Aorta (tissue), 5 donors: ENCODE measurements around the gene PLA2G5. TPM values are rescaled to one million over a fixed set of nuclear protein-coding genes. Genes with fewer than 3 reads are reported as not detected.
"Not testable (repeated sequence)": the region's sequence is repeated elsewhere in the genome, so short reads cannot be mapped to it uniquely, and the experiment has no call there.

ENCODE experiments used
- ATAC-seq: fragments of 200-7000 bp; cut with Tn5 transposase; one replicate; pipeline ENCODE4 v1.9.1; 2022; ENCODE audit warnings: moderate library complexity; ENCODE audit not compliant: low FRiP score
- DNase-seq, 2 donors: peaks; one replicate each; pipeline ENCODE4 v3.0.0-alpha.2; 2020
- H3K27ac ChIP-seq, 2 donors: one replicate each; pipeline ENCODE4 v1.5.1; 2013; ENCODE audit warnings: low read length in 2 of 2, mild to moderate bottlenecking in 2 of 2, moderate library complexity in 2 of 2, control low read depth in 1 of 2, inconsistent platforms in 1 of 2, low read depth in 1 of 2
- H3K27me3 ChIP-seq, 2 donors: one replicate each; pipeline ENCODE4 v1.6.1; 2013; ENCODE audit warnings: control low read depth in 1 of 2, low read length in 1 of 2, mild to moderate bottlenecking in 1 of 2, moderate library complexity in 1 of 2; ENCODE audit not compliant: insufficient read depth in 2 of 2, control insufficient read depth in 1 of 2
- H3K36me3 ChIP-seq, 2 donors: one replicate each; pipeline ENCODE4 v1.6.1; 2013; ENCODE audit warnings: control low read depth in 1 of 2, low read length in 1 of 2, mild to moderate bottlenecking in 1 of 2; ENCODE audit not compliant: insufficient read depth in 2 of 2, control insufficient read depth in 1 of 2
- H3K4me1 ChIP-seq, 2 donors: one replicate each; pipeline ENCODE4 v1.6.1; 2013; ENCODE audit warnings: low read length in 2 of 2, control low read depth in 1 of 2, mild to moderate bottlenecking in 1 of 2, moderate library complexity in 1 of 2; ENCODE audit not compliant: insufficient read depth in 2 of 2, control insufficient read depth in 1 of 2
- H3K4me3 ChIP-seq, 2 donors: one replicate each; pipeline ENCODE4 v1.5.1; 2013; ENCODE audit warnings: low read length in 2 of 2, control low read depth in 1 of 2, mild to moderate bottlenecking in 1 of 2
- H3K9me3 ChIP-seq: one replicate; pipeline ENCODE4 v1.6.1; 2013; ENCODE audit warnings: mild to moderate bottlenecking, low read length; ENCODE audit not compliant: control insufficient read depth
- WGBS, 2 donors: extraction: QIAGEN DNeasy Blood & Tissue Kit; methylation state at CpG; one replicate each; pipeline ENCODE4 v1.1.7; 2013; 5-methylcytosine and 5-hydroxymethylcytosine counted together
- intact Hi-C, 2 donors: fragments of 100-400 bp; cut with DNase I; formaldehyde crosslinking; loops; one replicate each; pipeline versions ENCODE4 v1.14.2 to v1.15.0; 2022
- polyA plus RNA-seq, 2 donors: library from polyadenylated mRNA; stranded (reverse); fragments of 200-250 nt; gene quantifications; one replicate each; pipeline ENCODE4 v1.2.3, GENCODE V29; 2013
- total RNA-seq, 2 donors: library from RNA; stranded (reverse); fragmentation: NEBNext Ultra II Directional; extraction: Animal tissue kit (Norgen Biotek cat#: 25700); gene quantifications; one replicate each; pipeline ENCODE4 v1.2.1, GENCODE V29; 2021
- donor health status: healthy with polysubstance abuse.
- donor health status: Bipolar disorder and iron deficiency.
- donor health status: DM: no; HTN: no; CAD: no.
- donor health status: DM: no; HTN: no; CAD: no.
- donor health status: DM: yes; HTN: yes; CAD: no.

PLA2G5 gene
- total and polyA plus RNA-seq, 4 donors, result 4.0 to 13.7 (median 8.5) TPM

- DNase-seq (no peak), ATAC-seq (no peak)
- Histone ChIP-seq H3K4me1 (no peaks in the 10 kb centered on the region), H3K4me3 (no peak overlapping the region), H3K27ac (no peak overlapping the region), H3K27me3 (no peaks in the 10 kb centered on the region), H3K9me3 (no peaks in the 10 kb centered on the region), H3K36me3 (no peaks in the 10 kb centered on the region)
- WGBS, 2 donors, result 8 to 13% methylated on average over 1 of the region's 1 CpG
- intact Hi-C loops, result no loop called here
Observed at GRCh38 chr1:20058531-20058930, 11.5 kb upstream of the PLA2G5 start.

GRCh38 chr1:20059847-20060246, 10.1 kb upstream of the PLA2G5 start:
- intact Hi-C loops, result no loop called here
- no peak for ATAC-seq
- no peaks in the 10 kb centered on the region for H3K9me3 ChIP-seq
- no peaks in the 10 kb centered on the region for H3K4me1 ChIP-seq
- no peak overlapping the region for H3K27ac ChIP-seq
- DNase-seq, result no peak
- WGBS, 2 donors, result 85 to 97% methylated on average over 2 of the region's 2 CpGs
- H3K4me3 ChIP-seq, result no peak overlapping the region
- H3K36me3 ChIP-seq, result no peaks in the 10 kb centered on the region
- H3K27me3 ChIP-seq, result no peaks in the 10 kb centered on the region

- intact Hi-C loops, H3K4me1 ChIP-seq, H3K36me3 ChIP-seq, ATAC-seq, H3K9me3 ChIP-seq, DNase-seq, H3K27me3 ChIP-seq, H3K27ac ChIP-seq, H3K4me3 ChIP-seq: not testable (repeated sequence)
- WGBS, 2 donors, result 92 to 95% methylated on average over 7 of the region's 7 CpGs
Observed at GRCh38 chr1:20060791-20061190, 9.2 kb upstream of the PLA2G5 start.

GRCh38 chr1:20061866-20062265, 8.1 kb upstream of the PLA2G5 start:
- no peak for DNase-seq
- intact Hi-C loops, result no loop called here
- H3K27ac ChIP-seq, result no peak overlapping the region
- H3K4me1 ChIP-seq, result no peaks in the 10 kb centered on the region
- H3K36me3 ChIP-seq, result no peaks in the 10 kb centered on the region
- no peak overlapping the region for H3K4me3 ChIP-seq
- 94 to 95% methylated on average over 4 of the region's 4 CpGs for WGBS, 2 donors
- no peaks in the 10 kb centered on the region for H3K9me3 ChIP-seq
- H3K27me3 ChIP-seq, result no peaks in the 10 kb centered on the region
- no peak for ATAC-seq

- Histone ChIP-seq H3K4me1 (no peaks in the 10 kb centered on the region), H3K27ac (no peak overlapping the region), H3K27me3 (no peaks in the 10 kb centered on the region), H3K36me3 (no peaks in the 10 kb centered on the region), H3K9me3 (no peaks in the 10 kb centered on the region), H3K4me3 (no peak overlapping the region)
- 85 to 95% methylated on average over 2 of the region's 2 CpGs for WGBS, 2 donors
- ATAC-seq, result no peak
- DNase-seq, result no peak
- intact Hi-C loops, result no loop called here
Observed at GRCh38 chr1:20063861-20064292, 6.1 kb upstream of the PLA2G5 start.

GRCh38 chr1:20068722-20069121, 1.3 kb upstream of the PLA2G5 start:
- no peak overlapping the region for H3K4me3 ChIP-seq
- WGBS, 2 donors, result 79 to 88% methylated on average over 7 of the region's 7 CpGs
- intact Hi-C loops, result no loop called here
- ATAC-seq (no peak), DNase-seq (no peak)
- H3K27ac ChIP-seq, result no peak overlapping the region
- H3K9me3 ChIP-seq, result no peaks in the 10 kb centered on the region
- no peaks in the 10 kb centered on the region for H3K27me3 ChIP-seq
- H3K4me1 ChIP-seq, result no peaks in the 10 kb centered on the region
- no peaks in the 10 kb centered on the region for H3K36me3 ChIP-seq

GRCh38 chr1:20070357-20070756, 363 bp downstream of the PLA2G5 start:
- Histone ChIP-seq H3K4me1 (no peaks in the 10 kb centered on the region), H3K27ac (peak overlapping the region in 1 of 2 donors; percentile 29), H3K36me3 (no peaks in the 10 kb centered on the region), H3K4me3 (peak overlapping the region in 1 of 2 donors; percentile 49), H3K27me3 (no peaks in the 10 kb centered on the region), H3K9me3 (no peaks in the 10 kb centered on the region)
- 37 to 49% methylated on average over 10 of the region's 10 CpGs for WGBS, 2 donors
- intact Hi-C loops, result no loop called here
- DNase-seq (no peak), ATAC-seq (peak; percentile 59)

GRCh38 chr1:20071416-20071815, 1.4 kb downstream of the PLA2G5 start:
- Histone ChIP-seq H3K9me3 (no peaks in the 10 kb centered on the region), H3K4me1 (no peaks in the 10 kb centered on the region), H3K27ac (no peak overlapping the region), H3K36me3 (no peaks in the 10 kb centered on the region), H3K4me3 (peak overlapping the region in 1 of 2 donors; percentile 49), H3K27me3 (no peaks in the 10 kb centered on the region)
- 76 to 83% methylated on average over 6 of the region's 6 CpGs for WGBS, 2 donors
- ATAC-seq (no peak), DNase-seq (no peak)
- intact Hi-C loops, result no loop called here

GRCh38 chr1:20072771-20073170, 2.8 kb downstream of the PLA2G5 start:
- Histone ChIP-seq H3K9me3 (no peaks in the 10 kb centered on the region), H3K36me3 (no peaks in the 10 kb centered on the region), H3K4me3 (no peak overlapping the region), H3K27ac (no peak overlapping the region), H3K4me1 (no peaks in the 10 kb centered on the region), H3K27me3 (no peaks in the 10 kb centered on the region)
- DNase-seq (no peak), ATAC-seq (no peak)
- WGBS, 2 donors, result 81 to 91% methylated on average over 7 of the region's 7 CpGs
- intact Hi-C loops, result no loop called here
